ENCODE measurements around the gene PSG6.
"Not testable (repeated sequence)": the region's sequence is repeated elsewhere in the genome, so short reads cannot be mapped to it uniquely, and the experiment has no call there.

PSG6 gene

GRCh38 chr19:42926781-42927180 lies 9.1 kb upstream of the PSG6 start:
- Histone ChIP-seq H3K4me3 (ENCODE audit: low read depth, low read length) (no peak overlapping the region), H3K4me1 (ENCODE audit: control insufficient read depth, insufficient read depth, low read length) (no peaks in the 10 kb centered on the region), H3K9me3 (ENCODE audit: control insufficient read depth, insufficient read depth, low read depth, low read length) (no peaks in the 10 kb centered on the region), H3K27ac (ENCODE audit: extremely low read depth, low read depth, low read length) (no peak overlapping the region), H3K36me3 (ENCODE audit: control insufficient read depth in 2 of 2, insufficient read depth in 1 of 2, low read length in 2 of 2) (no peaks in the 10 kb centered on the region)
- CTCF ChIA-PET: interaction anchor here (0.6 to 1.3 kb wide), 3 partner anchors 77 to 157 kb away, joined by 3 read pairs; no protein-coding TSS in a partner anchor
- POLR2A ChIA-PET: no interaction called here
- no peak for TF ChIP-seq ZNF571 (tag by site-specific recombination; IDR thresholded peaks at IDR 0.05)
- TF ChIP-seq ZNF514 (tag by site-specific recombination; IDR thresholded peaks at IDR 0.05): no peak
- no peak for TF ChIP-seq ZNF280C (tag by site-specific recombination; IDR thresholded peaks at IDR 0.05)
- TF ChIP-seq ZNF76 (tag by site-specific recombination; IDR thresholded peaks at IDR 0.05; ENCODE audit: borderline replicate concordance, low read depth): no peak

GRCh38 chr19:42923106-42923505 lies 5.4 kb upstream of the PSG6 start:
- CTCF ChIA-PET: interaction anchor here (0.6 to 4.3 kb wide), 15 partner anchors 9 to 295 kb away, joined by 3 to 21 read pairs (median 4); no protein-coding TSS in a partner anchor
- POLR2A ChIA-PET; H3K4me3 ChIP-seq (ENCODE audit: low read depth, low read length); H3K27ac ChIP-seq (ENCODE audit: extremely low read depth, low read depth, low read length); H3K9me3 ChIP-seq (ENCODE audit: control insufficient read depth, insufficient read depth, low read depth, low read length); H3K4me1 ChIP-seq (ENCODE audit: control insufficient read depth, insufficient read depth, low read length); H3K36me3 ChIP-seq (ENCODE audit: control insufficient read depth in 2 of 2, insufficient read depth in 1 of 2, low read length in 2 of 2): not testable (repeated sequence)
- peak; percentile 32; the same call in 1 of the 2 replicates for TF ChIP-seq ZNF654 (tag by site-specific recombination; IDR thresholded peaks at IDR 0.05; ENCODE audit: low read depth)

- H3K4me3 ChIP-seq (ENCODE audit: low read depth, low read length); H3K9me3 ChIP-seq (ENCODE audit: control insufficient read depth, insufficient read depth, low read depth, low read length); H3K36me3 ChIP-seq (ENCODE audit: control insufficient read depth in 2 of 2, insufficient read depth in 1 of 2, low read length in 2 of 2); H3K4me1 ChIP-seq (ENCODE audit: control insufficient read depth, insufficient read depth, low read length); H3K27ac ChIP-seq (ENCODE audit: extremely low read depth, low read depth, low read length): not testable (repeated sequence)
- ChIA-PET POLR2A (interaction anchor here (0.6 kb wide), 1 partner anchor 132 kb away, joined by 4 read pairs; no protein-coding TSS in a partner anchor), CTCF (interaction anchor here (0.6 to 4.3 kb wide), 7 partner anchors 20 to 237 kb away, joined by 3 to 21 read pairs (median 4); no protein-coding TSS in a partner anchor)
Measured at GRCh38 chr19:42920971-42921370, 3.3 kb upstream of the PSG6 start.

GRCh38 chr19:42919757-42920079 lies 2.0 kb upstream of the PSG6 start:
- ChIA-PET POLR2A (no interaction called here), CTCF (interaction anchor here (0.7 to 1.3 kb wide), 7 partner anchors 12 to 226 kb away, joined by 3 to 4 read pairs (median 3); no protein-coding TSS in a partner anchor)
- H3K4me1 ChIP-seq (ENCODE audit: control insufficient read depth, insufficient read depth, low read length): no peaks in the 10 kb centered on the region
- no peak overlapping the region for H3K4me3 ChIP-seq (ENCODE audit: low read depth, low read length)
- H3K27ac ChIP-seq (ENCODE audit: extremely low read depth, low read depth, low read length): no peak overlapping the region
- H3K36me3 ChIP-seq (ENCODE audit: control insufficient read depth in 2 of 2, insufficient read depth in 1 of 2, low read length in 2 of 2): no peaks in the 10 kb centered on the region
- no peaks in the 10 kb centered on the region for H3K9me3 ChIP-seq (ENCODE audit: control insufficient read depth, insufficient read depth, low read depth, low read length)
- no peak for TF ChIP-seq ZNF654 (tag by site-specific recombination; IDR thresholded peaks at IDR 0.05; ENCODE audit: low read depth)
- TF ChIP-seq ZNF488 (tag by site-specific recombination; IDR thresholded peaks at IDR 0.05): no peak
- no peak for TF ChIP-seq ZNF501 (tag by site-specific recombination; IDR thresholded peaks at IDR 0.05)
- no peak for TF ChIP-seq ZNF362 (tag by site-specific recombination; IDR thresholded peaks at IDR 0.05)
- TF ChIP-seq CTCF (tag by site-specific recombination; IDR thresholded peaks at IDR 0.05): no peak
- no peak for TF ChIP-seq ZNF341 (tag by site-specific recombination; IDR thresholded peaks at IDR 0.05; ENCODE audit: low read depth)
- TF ChIP-seq ATF2 (tag by site-specific recombination; IDR thresholded peaks at IDR 0.05; ENCODE audit: low read depth): no peak
- no peak for TF ChIP-seq ZNF175 (tag by site-specific recombination; IDR thresholded peaks at IDR 0.05)
- TF ChIP-seq ZNF660 (tag by site-specific recombination; IDR thresholded peaks at IDR 0.05): no peak
- TF ChIP-seq ZNF24 (tag by site-specific recombination; IDR thresholded peaks at IDR 0.05): no peak
- TF ChIP-seq ZNF768 (tag by site-specific recombination; IDR thresholded peaks at IDR 0.05): no peak
- no peak for TF ChIP-seq ZNF639 (tag by site-specific recombination; IDR thresholded peaks at IDR 0.05)
- no peak for TF ChIP-seq BCL11A (tag by site-specific recombination; IDR thresholded peaks at IDR 0.05; ENCODE audit: low read depth)
- no peak for TF ChIP-seq ZNF624 (tag by site-specific recombination; IDR thresholded peaks at IDR 0.05)
- no peak for TF ChIP-seq ZNF335 (tag by site-specific recombination; conservative IDR thresholded peaks at IDR 0.05)
